ENCODE results near the gene RIPPLY3. TPM values are rescaled to one million over a fixed set of nuclear protein-coding genes. Genes with fewer than 3 reads are reported as not detected.

Gene RIPPLY3
- total and polyA plus RNA-seq, 2 of the 13 experiments (the other 11 are each of a cell fraction or from before 2014, with no cell fraction given) = 0.09 to 2.9 TPM

DNA sequence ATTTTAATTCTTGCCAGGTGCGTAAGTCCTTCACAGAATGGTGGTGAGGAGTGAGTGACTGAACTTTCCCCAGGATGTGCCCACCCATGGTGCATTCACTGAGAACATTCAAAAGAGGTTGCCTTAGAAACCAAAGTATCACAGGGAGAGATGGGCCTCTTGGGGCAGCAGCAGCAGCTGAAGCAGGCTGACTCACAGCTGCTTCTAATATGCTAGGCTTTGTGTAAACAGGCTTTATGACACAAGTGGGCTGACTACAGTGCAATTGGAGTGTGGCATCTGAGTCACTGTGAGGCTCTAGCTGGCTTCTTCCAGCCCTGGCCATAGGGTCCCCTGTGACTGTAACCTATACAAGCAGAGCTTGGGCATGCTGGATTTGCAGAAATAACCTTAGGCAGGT is 53.8 kb downstream of the RIPPLY3 start (continued):
- TF ChIP-seq SP140L (CRISPR knock-in tag; IDR thresholded peaks at IDR 0.05; ENCODE audit: borderline replicate concordance) (no peak), RFX3 (CRISPR knock-in tag; IDR thresholded peaks at IDR 0.05) (peak; percentile 62), FOXK1 (CRISPR knock-in tag; IDR thresholded peaks at IDR 0.05; ENCODE audit: borderline replicate concordance, low read depth) (peak; percentile 70; the same call in 1 of the 2 replicates), ZNF792 (CRISPR knock-in tag; IDR thresholded peaks at IDR 0.05) (peak; percentile 45; the same call in 1 of the 2 replicates), ZKSCAN8 (CRISPR knock-in tag; IDR thresholded peaks at IDR 0.05; ENCODE audit: borderline replicate concordance) (0 out of 2 replicates have a peak, but pooled peaks have one; percentile 23), ZNF770 (CRISPR knock-in tag; IDR thresholded peaks at IDR 0.05) (peak; percentile 25; the same call in 1 of the 2 replicates), FOXA1 (IDR thresholded peaks at IDR 0.05) (no peak), FOXA1 (CRISPR knock-in tag; IDR thresholded peaks at IDR 0.05) (peak; percentile 96), REPIN1 (CRISPR knock-in tag; IDR thresholded peaks at IDR 0.05; ENCODE audit: borderline replicate concordance, low read depth) (no peak), SOX6 (IDR thresholded peaks at IDR 0.05) (no peak), SOX6 (CRISPR knock-in tag; IDR thresholded peaks at IDR 0.05) (peak; percentile 34; the same call in 1 of the 2 replicates), FOSL2 (CRISPR knock-in tag; IDR thresholded peaks at IDR 0.05) (peak; percentile 96), UBTF (CRISPR knock-in tag; IDR thresholded peaks at IDR 0.05) (no peak), CREB1 (IDR thresholded peaks at IDR 0.05) (peak; percentile 43; the same call in 1 of the 2 replicates), CREB1 (CRISPR knock-in tag; IDR thresholded peaks at IDR 0.05) (no peak), SIN3A (IDR thresholded peaks at IDR 0.05; ENCODE audit: borderline replicate concordance, low read depth, low read length) (peak; percentile 56; the same call in 1 of the 2 replicates), ZHX1 (CRISPR knock-in tag; IDR thresholded peaks at IDR 0.05; ENCODE audit: low read depth) (no peak), ZBTB21 (CRISPR knock-in tag; IDR thresholded peaks at IDR 0.05) (0 out of 2 replicates have a peak, but pooled peaks have one; percentile 29), MAFF (IDR thresholded peaks at IDR 0.05; ENCODE audit: low read depth, low read length) (peak; percentile 36; the same call in 1 of the 2 replicates), ELF3 (CRISPR knock-in tag; IDR thresholded peaks at IDR 0.05) (peak; percentile 23; the same call in 1 of the 2 replicates), ZNF292 (CRISPR knock-in tag; IDR thresholded peaks at IDR 0.05; ENCODE audit: borderline replicate concordance, low read depth) (peak; percentile 72; the same call in 1 of the 2 replicates), ZNF496 (CRISPR knock-in tag; IDR thresholded peaks at IDR 0.05; ENCODE audit: insufficient replicate concordance) (no peak), GTF2F1 (IDR thresholded peaks at IDR 0.05; ENCODE audit: low read length) (no peak)
- TF ChIP-seq, protein P1, sequence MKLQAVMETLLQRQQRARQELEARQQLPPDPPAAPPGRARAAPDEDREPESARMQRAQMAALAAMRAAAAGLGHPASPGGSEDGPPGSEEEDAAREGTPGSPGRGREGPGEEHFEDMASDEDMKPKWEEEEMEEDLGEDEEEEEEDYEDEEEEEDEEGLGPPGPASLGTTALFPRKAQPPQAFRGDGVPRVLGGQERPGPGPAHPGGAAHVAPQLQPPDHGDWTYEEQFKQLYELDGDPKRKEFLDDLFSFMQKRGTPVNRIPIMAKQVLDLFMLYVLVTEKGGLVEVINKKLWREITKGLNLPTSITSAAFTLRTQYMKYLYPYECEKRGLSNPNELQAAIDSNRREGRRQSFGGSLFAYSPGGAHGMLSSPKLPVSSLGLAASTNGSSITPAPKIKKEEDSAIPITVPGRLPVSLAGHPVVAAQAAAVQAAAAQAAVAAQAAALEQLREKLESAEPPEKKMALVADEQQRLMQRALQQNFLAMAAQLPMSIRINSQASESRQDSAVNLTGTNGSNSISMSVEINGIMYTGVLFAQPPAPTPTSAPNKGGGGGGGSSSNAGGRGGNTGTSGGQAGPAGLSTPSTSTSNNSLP (IDR thresholded peaks at IDR 0.05; ENCODE audit: low read depth, low read length) = peak; percentile 15; the same call in 1 of the 2 replicates

Measured in HepG2 (cell line).